ENCODE data around the gene HDAC4.

HDAC4 gene

GRCh38 chr2:239206851-239207250 lies 194.0 kb downstream of the HDAC4 start:
- H3K27me3 Mint-ChIP-seq = no peaks in the 10 kb centered on the region
- H3K9me3 Mint-ChIP-seq = no peaks in the 10 kb centered on the region
- DNase-seq (no peak), ATAC-seq (replicated peaks) (no peak)
- H3K36me3 Mint-ChIP-seq (ENCODE audit: insufficient read depth) = peaks cover 7% of the 10 kb centered on the region
- H3K27ac Mint-ChIP-seq = peak overlapping the region in 1 of 2 donors; percentile 5
- H3K4me1 Mint-ChIP-seq (ENCODE audit: low read depth in 2 of 2) = peaks cover 36 to 58% of the 10 kb centered on the region in 2 donors
- H3K4me3 Mint-ChIP-seq = no peak overlapping the region

- H3K4me1 Mint-ChIP-seq (ENCODE audit: low read depth in 2 of 2) = peaks cover 34 to 52% of the 10 kb centered on the region in 2 donors
- H3K9me3 Mint-ChIP-seq = no peaks in the 10 kb centered on the region
- H3K4me3 Mint-ChIP-seq = no peak overlapping the region
- ATAC-seq (replicated peaks) (no peak), DNase-seq (no peak)
- H3K27ac Mint-ChIP-seq = peak overlapping the region in 1 of 2 donors; percentile 45
- no peaks in the 10 kb centered on the region for H3K27me3 Mint-ChIP-seq
- peaks cover 7% of the 10 kb centered on the region for H3K36me3 Mint-ChIP-seq (ENCODE audit: insufficient read depth)
Measured at GRCh38 chr2:239206042-239206441, 194.8 kb downstream of the HDAC4 start.

- Mint-ChIP-seq H3K27me3 (no peaks in the 10 kb centered on the region), H3K4me1 (ENCODE audit: low read depth in 2 of 2) (peaks cover 38 to 48% of the 10 kb centered on the region in 2 donors), H3K4me3 (no peak overlapping the region), H3K27ac (peak overlapping the region in 1 of 2 donors; percentile 72), H3K36me3 (ENCODE audit: insufficient read depth) (peaks cover 7% of the 10 kb centered on the region), H3K9me3 (no peaks in the 10 kb centered on the region)
- DNase-seq = no peak
- ATAC-seq (replicated peaks) = no peak
Measured at GRCh38 chr2:239204876-239205468, 195.8 kb downstream of the HDAC4 start.

- ATAC-seq (replicated peaks) (no peak), DNase-seq (no peak)
- H3K27ac Mint-ChIP-seq = peak overlapping the region in 1 of 2 donors; percentile 85
- no peaks in the 10 kb centered on the region for H3K9me3 Mint-ChIP-seq
- H3K36me3 Mint-ChIP-seq (ENCODE audit: insufficient read depth) = peaks cover 10% of the 10 kb centered on the region
- H3K4me3 Mint-ChIP-seq = no peak overlapping the region
- peaks cover 39 to 42% of the 10 kb centered on the region in 2 donors for H3K4me1 Mint-ChIP-seq (ENCODE audit: low read depth in 2 of 2)
- H3K27me3 Mint-ChIP-seq = no peaks in the 10 kb centered on the region
Measured at GRCh38 chr2:239204136-239204875, 196.5 kb downstream of the HDAC4 start.

GRCh38 chr2:239203443-239204135 lies 197.2 kb downstream of the HDAC4 start:
- ATAC-seq (replicated peaks) (no peak), DNase-seq (no peak)
- Mint-ChIP-seq H3K27ac (peak overlapping the region; percentile 7 to 85), H3K36me3 (ENCODE audit: insufficient read depth) (peaks cover 16% of the 10 kb centered on the region), H3K27me3 (no peaks in the 10 kb centered on the region), H3K9me3 (no peaks in the 10 kb centered on the region), H3K4me1 (ENCODE audit: low read depth in 2 of 2) (peaks cover 37 to 38% of the 10 kb centered on the region in 2 donors), H3K4me3 (no peak overlapping the region)

- ATAC-seq (replicated peaks) (no peak), DNase-seq (no peak)
- Mint-ChIP-seq H3K4me1 (ENCODE audit: low read depth in 2 of 2) (peaks cover 33 to 38% of the 10 kb centered on the region in 2 donors), H3K36me3 (ENCODE audit: insufficient read depth) (peaks cover 16% of the 10 kb centered on the region), H3K27ac (peak overlapping the region in 1 of 2 donors; percentile 85), H3K4me3 (no peak overlapping the region), H3K27me3 (no peaks in the 10 kb centered on the region), H3K9me3 (no peaks in the 10 kb centered on the region)
Measured at GRCh38 chr2:239202836-239203235, 198.0 kb downstream of the HDAC4 start.

GRCh38 chr2:239202343-239202742 lies 198.5 kb downstream of the HDAC4 start:
- peaks cover 35 to 38% of the 10 kb centered on the region in 2 donors for H3K4me1 Mint-ChIP-seq (ENCODE audit: low read depth in 2 of 2)
- no peak for ATAC-seq (replicated peaks)
- peaks cover 16% of the 10 kb centered on the region for H3K36me3 Mint-ChIP-seq (ENCODE audit: insufficient read depth)
- no peak for DNase-seq
- H3K27ac Mint-ChIP-seq = peak overlapping the region in 1 of 2 donors; percentile 85
- H3K27me3 Mint-ChIP-seq = no peaks in the 10 kb centered on the region
- no peak overlapping the region for H3K4me3 Mint-ChIP-seq
- no peaks in the 10 kb centered on the region for H3K9me3 Mint-ChIP-seq

DNA sequence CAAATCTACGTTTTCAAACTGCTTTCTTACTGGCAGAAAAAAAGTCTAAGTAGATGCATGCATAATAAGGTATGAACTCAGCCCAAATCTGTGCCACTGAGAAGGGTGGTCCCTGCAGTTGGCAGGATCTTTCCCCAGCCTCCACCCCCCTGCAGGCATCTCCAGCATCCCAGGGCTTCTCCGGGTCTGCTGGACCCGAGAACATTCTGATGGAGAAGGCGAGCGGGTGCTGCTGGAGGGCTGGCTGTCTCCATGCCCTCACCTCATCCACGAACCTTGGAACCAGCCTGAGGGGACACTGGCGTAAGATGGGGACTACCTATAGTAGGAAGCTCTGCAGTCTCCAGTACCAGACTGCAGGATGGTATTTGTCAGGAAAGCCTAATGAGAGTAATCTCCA lies 198.9 kb downstream of the HDAC4 start:
- H3K4me1 Mint-ChIP-seq (ENCODE audit: low read depth in 2 of 2) = peaks cover 31 to 40% of the 10 kb centered on the region in 2 donors
- H3K9me3 Mint-ChIP-seq = no peaks in the 10 kb centered on the region
- H3K27ac Mint-ChIP-seq = peak overlapping the region in 1 of 2 donors; percentile 85
- no peaks in the 10 kb centered on the region for H3K27me3 Mint-ChIP-seq
- no peak overlapping the region for H3K4me3 Mint-ChIP-seq
- DNase-seq (no peak), ATAC-seq (replicated peaks) (no peak)
- H3K36me3 Mint-ChIP-seq (ENCODE audit: insufficient read depth) = peaks cover 16% of the 10 kb centered on the region

DNA sequence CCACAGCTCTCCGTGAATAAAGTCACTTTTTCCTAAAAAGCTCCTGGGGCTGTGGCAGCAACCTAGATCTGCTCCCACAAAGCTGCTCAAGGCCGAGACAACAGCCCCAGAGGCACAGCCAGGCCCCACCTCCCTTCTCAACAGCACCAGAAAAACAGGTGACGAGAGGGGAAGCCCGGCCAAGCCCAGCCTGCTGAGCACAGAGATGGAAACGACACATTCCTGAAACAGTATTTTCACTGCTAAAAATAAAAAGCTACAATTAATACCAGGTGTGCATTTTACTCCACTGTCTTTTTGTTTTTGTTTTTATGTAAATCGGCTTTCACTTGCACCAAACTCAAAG lies 199.3 kb downstream of the HDAC4 start:
- Mint-ChIP-seq H3K36me3 (ENCODE audit: insufficient read depth) (peaks cover 16% of the 10 kb centered on the region), H3K27me3 (no peaks in the 10 kb centered on the region), H3K9me3 (no peaks in the 10 kb centered on the region), H3K27ac (peak overlapping the region in 1 of 2 donors; percentile 85), H3K4me3 (no peak overlapping the region), H3K4me1 (ENCODE audit: low read depth in 2 of 2) (peaks cover 31 to 39% of the 10 kb centered on the region in 2 donors)
- no peak for DNase-seq
- ATAC-seq (replicated peaks) = no peak

DNA sequence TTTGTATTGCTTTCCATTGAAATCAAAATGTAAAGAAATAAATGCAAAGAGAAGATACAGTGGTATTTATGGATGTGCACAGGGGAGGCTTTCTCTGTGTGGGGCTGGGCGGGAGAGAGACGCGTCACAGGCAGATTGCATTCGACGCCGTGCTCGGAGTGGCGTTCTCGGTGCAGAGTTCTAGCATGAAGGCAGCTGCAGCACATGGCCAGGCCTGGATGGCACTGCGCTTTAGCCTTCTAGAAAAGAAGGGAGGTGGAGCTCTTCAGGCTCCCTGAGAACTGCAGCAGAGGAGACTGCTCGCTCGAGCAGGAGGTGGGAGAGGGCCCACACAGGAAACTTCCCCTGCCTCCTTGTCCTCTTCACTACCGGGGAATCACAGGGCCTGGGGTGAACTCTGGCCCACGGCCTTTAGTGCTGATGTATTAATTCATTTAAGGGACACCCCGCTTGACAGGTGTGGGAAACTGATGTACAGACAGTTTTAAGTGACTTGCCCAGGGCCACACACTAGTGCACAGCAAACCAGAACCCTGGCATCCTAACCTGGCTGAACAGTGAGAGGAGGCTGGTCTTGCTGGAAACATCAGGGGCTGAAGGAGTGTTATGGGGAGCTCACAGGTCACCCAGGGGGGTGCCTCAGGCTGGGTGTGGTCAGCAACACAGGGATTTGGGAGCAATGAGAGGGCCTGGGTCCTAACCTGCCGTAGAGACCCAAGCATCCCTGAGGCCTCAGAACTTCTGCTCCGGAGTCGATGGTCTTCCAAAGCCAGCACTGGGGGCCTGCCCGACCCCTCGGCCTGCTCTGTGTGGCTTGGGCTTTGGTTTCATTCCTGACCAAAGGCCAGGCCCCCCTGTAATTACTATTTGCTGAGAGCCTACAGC lies 199.9 kb downstream of the HDAC4 start:
- ATAC-seq (replicated peaks) (no peak), DNase-seq (no peak)
- H3K4me1 Mint-ChIP-seq (ENCODE audit: low read depth in 2 of 2) = peaks cover 30 to 40% of the 10 kb centered on the region in 2 donors
- H3K27ac Mint-ChIP-seq = peak overlapping the region in 1 of 2 donors; percentile 85
- no peaks in the 10 kb centered on the region for H3K27me3 Mint-ChIP-seq
- peaks cover 19% of the 10 kb centered on the region for H3K36me3 Mint-ChIP-seq (ENCODE audit: insufficient read depth)
- no peaks in the 10 kb centered on the region for H3K9me3 Mint-ChIP-seq
- H3K4me3 Mint-ChIP-seq = no peak overlapping the region

DNA sequence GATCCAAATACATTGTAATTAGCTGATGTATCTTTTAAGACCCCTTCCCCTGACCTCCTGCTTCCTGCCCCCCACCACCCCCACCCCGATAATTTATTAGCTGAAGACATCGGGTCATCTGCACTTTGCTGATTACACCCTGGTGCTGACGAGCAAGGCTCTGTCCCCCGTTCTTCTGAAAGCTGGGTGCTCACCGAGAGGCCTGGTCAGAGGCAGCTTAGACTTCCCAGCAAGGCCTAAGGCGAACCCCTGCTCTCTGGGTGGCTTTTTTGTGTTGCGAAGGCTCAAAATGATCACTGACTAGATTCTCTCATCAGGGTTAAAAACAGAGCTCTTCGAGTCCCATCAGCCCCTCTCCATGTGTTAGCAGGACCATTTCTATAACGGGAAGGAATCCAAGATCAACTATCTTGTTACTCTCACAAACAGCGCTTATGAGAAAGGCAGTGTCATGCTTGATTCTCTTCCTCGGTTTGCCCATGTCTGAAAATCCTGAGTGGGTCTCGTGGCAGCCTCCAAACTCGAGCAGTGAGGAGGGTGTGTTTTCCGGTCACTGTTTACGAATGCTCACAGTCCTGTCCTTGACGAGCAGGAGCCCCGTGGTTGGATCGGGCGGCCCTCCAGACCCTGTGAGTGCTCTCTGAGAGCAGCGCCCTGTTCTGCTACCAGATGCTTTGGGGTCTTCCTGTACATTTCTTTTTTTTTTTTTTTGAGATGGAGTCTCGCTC lies 201.6 kb downstream of the HDAC4 start:
- H3K27me3 Mint-ChIP-seq = no peaks in the 10 kb centered on the region
- no peak overlapping the region for H3K4me3 Mint-ChIP-seq
- DNase-seq (no peak), ATAC-seq (replicated peaks) (no peak)
- H3K27ac Mint-ChIP-seq = peak overlapping the region in 1 of 2 donors; percentile 83
- no peaks in the 10 kb centered on the region for H3K9me3 Mint-ChIP-seq
- H3K4me1 Mint-ChIP-seq (ENCODE audit: low read depth in 2 of 2) = peaks cover 23 to 29% of the 10 kb centered on the region in 2 donors
- peaks cover 20% of the 10 kb centered on the region for H3K36me3 Mint-ChIP-seq (ENCODE audit: insufficient read depth)

DNA sequence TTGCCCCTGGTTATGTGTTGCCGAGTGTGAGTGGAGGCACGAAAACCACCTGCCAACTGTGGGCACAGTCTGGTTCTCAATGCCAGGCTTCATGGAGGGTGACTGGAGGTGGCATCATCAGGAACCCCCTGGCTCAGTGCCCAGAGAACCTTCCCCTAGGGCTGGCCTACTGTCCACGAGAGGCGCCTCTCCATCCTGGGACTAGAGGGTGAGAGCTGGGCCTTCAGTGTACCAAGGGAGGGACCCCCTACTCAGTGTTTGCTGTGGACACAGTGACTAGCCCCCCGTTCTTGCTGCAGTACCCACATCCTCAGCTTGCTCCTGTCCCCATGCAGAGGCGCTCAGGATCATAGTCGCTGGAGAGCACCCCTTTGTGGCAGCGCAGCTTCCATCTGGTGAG lies 202.6 kb downstream of the HDAC4 start:
- Mint-ChIP-seq H3K4me3 (no peak overlapping the region), H3K27me3 (no peaks in the 10 kb centered on the region), H3K9me3 (no peaks in the 10 kb centered on the region), H3K27ac (peak overlapping the region in 1 of 2 donors; percentile 83), H3K36me3 (ENCODE audit: insufficient read depth) (peaks cover 20% of the 10 kb centered on the region), H3K4me1 (ENCODE audit: low read depth in 2 of 2) (peaks cover 16 to 29% of the 10 kb centered on the region in 2 donors)
- ATAC-seq (replicated peaks) (no peak), DNase-seq (no peak)
